T-helper 2 cell (primary cell): ENCODE results near the gene FYTTD1.

ENCODE experiments used
- DNase-seq, 5 experiments: peaks; one replicate each; pipeline versions ENCODE4 v3.0.0 to v3.0.0-alpha.2; 2012 to 2022

The FYTTD1 gene

DNA sequence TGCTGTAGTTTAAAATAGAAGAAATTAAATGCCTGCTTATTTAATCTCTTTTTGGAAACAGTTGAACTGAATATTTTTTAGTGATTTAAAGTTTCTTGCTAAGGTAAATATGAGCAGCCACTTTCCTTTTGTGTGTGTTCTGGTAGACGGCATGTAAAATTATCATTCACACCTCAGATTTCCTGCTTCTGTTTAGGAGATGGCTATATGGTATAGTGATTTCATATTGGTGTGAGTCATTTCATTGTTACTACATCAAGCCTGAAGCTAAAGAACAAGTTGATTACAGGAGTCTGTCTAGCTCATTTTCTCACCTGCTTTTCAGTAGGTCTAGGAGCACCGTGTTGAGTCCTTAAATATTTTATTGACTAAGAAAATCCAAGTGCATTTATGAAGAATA lies 43.6 kb downstream of the FYTTD1 start:
- peak in 2 of 5 experiments; percentile 27 to 81 for DNase-seq

- DNase-seq, result no peak
These were observed 44.4 kb downstream of the FYTTD1 start for GRCh38 chr3:197794115-197794514.

- no peak for DNase-seq
These were observed 45.5 kb downstream of the FYTTD1 start for GRCh38 chr3:197795200-197795599.

GRCh38 chr3:197796087-197796486 lies 46.4 kb downstream of the FYTTD1 start:
- no peak for DNase-seq

DNA sequence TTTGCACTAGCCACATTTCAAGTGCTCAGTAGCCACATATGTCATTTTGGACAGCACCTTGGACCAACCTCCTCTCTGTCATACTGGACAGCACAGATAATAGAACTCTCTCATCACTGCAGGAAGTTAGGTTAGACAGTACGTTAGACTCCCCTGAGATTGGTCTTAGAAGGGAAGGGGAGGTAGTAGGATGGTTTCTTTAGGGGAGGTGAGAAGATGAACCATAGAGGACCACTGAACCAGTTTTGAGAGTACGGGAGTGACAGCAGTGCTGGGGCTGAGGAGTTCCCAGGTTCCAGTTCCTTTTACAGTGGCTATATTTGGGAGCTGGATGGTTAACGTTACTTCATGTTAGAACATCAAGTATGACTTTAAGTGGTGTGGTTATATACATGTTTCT lies 49.2 kb downstream of the FYTTD1 start:
- DNase-seq, result no peak

- DNase-seq, result no peak
These were observed 50.7 kb downstream of the FYTTD1 start for GRCh38 chr3:197800379-197800778.

GRCh38 chr3:197801891-197802778 lies 52.5 kb downstream of the FYTTD1 start:
- DNase-seq, result peak in 2 of 5 experiments; percentile 26 to 73

- DNase-seq, result peak in 1 of 5 experiments; percentile 10
These were observed 53.2 kb downstream of the FYTTD1 start for GRCh38 chr3:197802779-197803459.

DNA sequence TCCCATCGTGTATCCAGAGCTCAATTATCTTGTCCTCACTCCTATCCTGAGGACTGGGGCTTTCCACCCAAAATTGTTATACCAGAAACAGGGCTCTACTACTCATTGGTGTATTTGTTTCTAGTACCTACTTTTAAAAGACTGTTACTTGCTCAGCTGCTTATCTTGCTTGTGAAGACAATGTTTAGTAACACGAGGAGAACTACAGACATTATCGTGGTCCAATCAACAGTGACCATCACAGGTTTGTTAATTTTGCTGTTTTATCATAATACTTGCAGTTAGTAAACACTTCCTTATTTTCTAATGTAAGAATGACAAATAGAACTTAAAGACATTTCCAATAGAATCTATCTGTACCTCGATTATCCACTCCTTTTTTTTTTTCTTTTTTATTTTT lies 54.8 kb downstream of the FYTTD1 start:
- no peak for DNase-seq

DNA sequence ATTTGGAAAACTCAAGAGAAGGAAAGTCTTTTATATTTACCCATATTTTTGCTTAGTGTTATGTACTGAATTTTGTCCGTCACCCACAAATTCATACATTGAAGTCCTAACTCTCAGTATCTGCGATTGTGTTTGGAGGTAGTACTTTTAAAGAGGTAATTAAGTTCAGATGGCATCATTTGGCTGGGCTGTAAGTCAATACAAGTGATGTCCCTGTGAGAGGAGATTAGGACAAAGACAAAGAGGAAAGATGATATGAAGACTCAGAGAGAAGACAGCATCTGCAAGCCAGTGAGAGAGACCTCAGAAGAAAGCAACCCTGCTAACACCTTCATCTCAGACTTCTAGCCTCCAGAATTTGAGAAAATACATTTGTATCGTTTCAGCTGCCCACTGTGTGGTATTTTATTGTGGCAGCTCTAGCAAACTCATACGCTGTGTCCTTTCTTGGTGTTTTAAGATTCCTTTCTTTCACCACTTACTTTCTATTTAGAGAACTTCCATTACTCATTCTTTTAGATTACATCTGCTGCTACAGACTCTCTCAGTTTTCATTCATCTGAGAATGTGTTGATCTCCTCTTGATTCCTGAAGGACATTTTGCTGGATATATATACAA lies 58.4 kb downstream of the FYTTD1 start:
- DNase-seq, result no peak

DNA sequence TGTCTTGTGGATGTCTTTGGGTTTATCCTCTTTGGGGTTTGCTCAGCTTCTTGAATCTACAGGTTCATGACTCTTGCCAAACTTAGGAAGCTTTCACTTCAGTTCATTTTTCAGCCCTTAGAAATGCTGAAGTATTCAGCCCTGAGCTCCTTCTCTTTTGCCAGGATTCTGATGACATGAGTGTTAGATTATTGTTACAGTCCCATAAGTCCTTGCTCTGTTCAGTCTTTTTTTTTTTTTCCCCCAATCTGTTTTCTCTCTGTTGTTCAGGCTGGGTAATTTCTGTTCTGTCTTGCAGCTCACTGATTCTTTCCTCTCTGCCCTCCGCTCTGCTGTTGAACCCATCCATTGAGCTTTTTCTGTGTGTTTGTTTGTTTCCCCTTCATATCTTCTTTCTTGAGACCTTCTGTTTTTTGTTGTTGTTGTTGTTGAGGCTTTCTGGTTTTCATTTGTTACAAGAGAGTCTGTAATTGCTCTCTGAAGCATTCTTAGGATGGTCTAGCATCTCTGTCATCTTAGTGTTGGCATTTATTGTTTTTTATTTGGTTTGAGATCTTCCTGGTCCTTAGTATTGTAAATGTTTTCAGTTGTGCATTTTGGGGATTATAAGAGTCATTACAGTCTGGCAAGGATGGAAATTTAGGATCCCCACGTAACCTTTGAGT lies 59.8 kb downstream of the FYTTD1 start:
- no peak for DNase-seq

DNA sequence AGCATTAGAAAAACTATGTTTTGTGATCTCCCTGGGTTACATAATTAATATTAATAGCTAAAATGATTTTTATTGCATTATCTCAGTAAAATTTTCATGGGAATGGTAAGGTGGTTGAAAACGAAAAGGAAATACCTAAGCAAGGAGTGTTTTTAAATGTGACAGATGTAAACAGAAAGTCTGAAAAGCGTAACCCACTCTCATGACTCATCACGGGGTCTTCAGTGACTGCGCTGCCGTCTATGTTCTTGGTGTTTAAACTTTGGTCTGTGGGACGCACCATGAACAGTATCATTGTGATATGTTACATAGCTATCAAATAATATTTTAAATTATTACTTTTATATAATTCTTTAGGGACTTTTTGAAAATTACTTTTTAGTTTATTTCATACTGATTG lies 61.2 kb downstream of the FYTTD1 start:
- no peak for DNase-seq

DNA sequence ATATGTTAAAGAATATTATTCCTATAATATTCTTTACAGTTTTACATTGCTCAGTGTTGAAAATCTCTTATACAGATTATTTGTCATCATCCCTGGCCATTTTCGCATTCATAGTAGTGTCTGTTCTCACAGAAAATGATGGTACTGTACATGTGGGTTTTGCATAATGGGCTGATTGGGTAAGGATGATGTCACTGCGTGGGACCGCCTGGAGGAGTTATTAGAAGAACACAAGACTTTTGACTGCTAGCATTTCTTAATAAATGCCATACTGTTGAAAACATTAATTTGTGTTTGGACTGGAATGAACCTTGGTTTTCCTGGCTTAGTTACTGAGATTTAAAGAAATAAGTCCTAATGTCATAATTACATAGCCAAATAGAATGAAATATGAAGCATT lies 61.7 kb downstream of the FYTTD1 start:
- no peak for DNase-seq

GRCh38 chr3:197814372-197814771 lies 64.7 kb downstream of the FYTTD1 start:
- DNase-seq, result no peak

DNA sequence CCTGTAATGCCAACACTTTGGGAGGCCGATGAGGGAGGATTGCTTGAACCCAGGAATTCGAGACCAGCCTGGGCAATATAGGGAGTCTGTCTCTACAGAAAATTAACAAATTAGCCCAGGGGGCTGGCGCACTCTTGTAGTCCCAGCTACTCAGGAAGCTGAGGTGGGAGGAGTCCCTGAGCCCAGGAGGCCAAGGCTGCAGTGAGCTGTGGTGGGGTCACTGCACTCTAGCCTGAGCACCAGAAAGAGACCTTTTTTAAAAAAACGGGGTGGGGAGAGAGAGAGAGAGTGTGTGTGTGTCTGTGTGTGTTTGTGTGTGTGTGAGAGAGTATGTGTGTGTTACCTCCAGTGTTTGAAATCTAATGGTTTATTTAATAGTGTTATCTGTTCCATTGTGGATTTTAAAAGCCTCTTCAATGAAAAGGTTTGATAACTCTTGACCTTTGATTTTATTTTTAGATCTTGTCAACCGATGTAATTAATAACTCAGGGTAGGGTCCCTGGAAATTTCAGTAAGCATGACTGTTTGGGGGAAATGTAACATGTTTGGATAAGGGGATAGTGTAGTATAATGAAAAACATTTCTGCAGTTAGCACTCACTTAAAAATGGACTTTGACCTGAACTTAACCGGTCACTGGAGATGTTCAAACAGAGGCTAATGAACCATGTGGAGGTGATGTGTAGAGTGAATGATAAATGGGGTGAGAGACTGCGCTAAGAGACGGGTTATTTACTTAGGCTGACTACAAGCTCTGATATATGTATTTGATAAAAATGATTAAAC lies 71.1 kb downstream of the FYTTD1 start:
- DNase-seq, result no peak

GRCh38 chr3:197829397-197830045 lies 79.8 kb downstream of the FYTTD1 start:
- no peak for DNase-seq

DNA sequence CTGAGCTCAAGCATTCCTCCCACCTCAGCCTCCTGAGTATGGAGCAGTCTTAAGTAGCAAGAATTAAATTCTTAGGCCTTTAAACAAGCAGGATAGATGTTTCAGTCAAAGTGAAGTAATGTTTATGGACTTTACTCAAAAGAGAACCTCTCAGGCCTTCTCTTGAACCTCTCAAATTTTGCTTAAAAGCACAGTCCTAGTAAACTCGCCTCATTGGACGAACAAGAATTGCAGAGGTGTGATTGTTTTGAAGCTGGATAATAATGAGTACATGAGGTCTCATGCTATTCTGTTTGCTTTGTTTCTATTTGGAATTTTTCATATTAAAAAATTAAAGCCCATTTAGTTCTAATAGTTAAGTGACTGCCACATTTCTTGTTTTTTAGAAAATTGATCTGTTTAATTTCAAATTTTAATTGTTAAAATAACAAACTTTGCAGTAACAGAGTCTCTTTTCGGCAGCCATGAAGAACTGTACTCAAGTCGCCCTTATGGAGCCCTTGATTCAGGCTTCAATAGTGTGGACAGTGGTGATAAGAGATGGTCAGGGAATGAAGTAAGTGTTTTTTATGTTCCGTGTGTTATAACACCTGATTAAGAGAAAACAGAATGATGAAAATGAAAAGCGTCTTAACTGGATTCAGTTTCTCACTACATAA lies 80.8 kb downstream of the FYTTD1 start:
- no peak for DNase-seq

DNA sequence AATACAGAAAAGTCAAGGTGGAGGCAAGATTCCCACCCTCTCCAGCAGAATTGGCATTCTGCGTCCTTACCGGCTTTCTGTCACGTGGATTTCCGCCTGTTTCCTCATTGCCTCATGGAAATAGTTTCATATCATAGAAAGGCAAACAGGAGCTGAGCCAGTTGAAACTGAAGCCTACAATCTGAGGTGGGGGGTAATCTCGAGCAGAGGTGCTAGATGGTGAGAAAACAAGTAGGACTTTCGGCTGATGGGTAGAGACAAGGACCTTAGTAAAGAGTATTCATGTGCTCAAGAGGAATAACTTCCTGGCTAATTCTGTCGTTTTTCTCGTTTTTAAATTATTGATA lies 81.3 kb downstream of the FYTTD1 start:
- no peak for DNase-seq

GRCh38 chr3:197833930-197834715 lies 84.4 kb downstream of the FYTTD1 start:
- DNase-seq, result no peak

DNA sequence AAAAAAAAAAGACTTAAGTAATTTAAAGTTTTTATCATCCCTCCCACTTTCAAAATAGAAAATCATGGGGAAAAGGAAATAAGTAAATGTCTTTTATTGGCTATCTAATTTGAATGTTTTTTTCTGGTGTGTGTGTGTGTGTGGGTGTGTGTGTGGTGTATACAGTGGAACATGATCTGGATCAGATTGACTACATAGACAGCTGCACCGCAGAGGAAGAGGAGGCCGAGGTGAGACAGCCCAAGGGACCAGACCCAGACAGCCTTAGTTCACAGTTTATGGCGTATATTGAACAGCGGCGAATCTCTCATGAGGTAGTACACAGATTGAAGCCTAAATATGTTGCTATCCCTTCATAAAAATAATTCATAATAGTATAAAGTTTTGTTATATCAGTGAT lies 85.8 kb downstream of the FYTTD1 start:
- DNase-seq, result peak in 1 of 5 experiments; percentile 59
